Measurements from ENCODE around the gene LSM7.

DNA sequence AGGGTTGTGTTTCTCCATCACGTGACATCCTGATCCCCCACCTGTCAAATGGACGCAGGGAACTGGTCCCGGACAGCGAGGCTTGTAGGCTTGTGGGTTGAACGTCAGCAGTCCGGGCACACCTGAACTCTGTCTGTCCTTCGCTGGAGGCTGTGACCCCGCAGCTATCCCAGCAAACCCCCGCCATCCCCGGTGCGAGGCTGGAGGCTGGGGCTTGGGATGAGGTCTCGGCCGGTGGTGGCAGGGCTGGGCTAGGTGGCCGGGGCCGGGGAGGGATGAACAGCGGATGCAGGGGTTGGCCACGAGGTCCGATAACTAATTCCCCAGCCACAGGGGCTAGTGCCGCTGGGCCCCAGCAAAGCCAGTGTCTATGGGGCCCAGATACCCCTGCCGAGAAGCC is 8.8 kb downstream of the LSM7 start:
- TF ChIP-seq POLR2A (IDR thresholded peaks at IDR 0.05) (no peak), POLR2AphosphoS5 (IDR thresholded peaks at IDR 0.05) (no peak)
- TF ChIP-seq, protein P1, sequence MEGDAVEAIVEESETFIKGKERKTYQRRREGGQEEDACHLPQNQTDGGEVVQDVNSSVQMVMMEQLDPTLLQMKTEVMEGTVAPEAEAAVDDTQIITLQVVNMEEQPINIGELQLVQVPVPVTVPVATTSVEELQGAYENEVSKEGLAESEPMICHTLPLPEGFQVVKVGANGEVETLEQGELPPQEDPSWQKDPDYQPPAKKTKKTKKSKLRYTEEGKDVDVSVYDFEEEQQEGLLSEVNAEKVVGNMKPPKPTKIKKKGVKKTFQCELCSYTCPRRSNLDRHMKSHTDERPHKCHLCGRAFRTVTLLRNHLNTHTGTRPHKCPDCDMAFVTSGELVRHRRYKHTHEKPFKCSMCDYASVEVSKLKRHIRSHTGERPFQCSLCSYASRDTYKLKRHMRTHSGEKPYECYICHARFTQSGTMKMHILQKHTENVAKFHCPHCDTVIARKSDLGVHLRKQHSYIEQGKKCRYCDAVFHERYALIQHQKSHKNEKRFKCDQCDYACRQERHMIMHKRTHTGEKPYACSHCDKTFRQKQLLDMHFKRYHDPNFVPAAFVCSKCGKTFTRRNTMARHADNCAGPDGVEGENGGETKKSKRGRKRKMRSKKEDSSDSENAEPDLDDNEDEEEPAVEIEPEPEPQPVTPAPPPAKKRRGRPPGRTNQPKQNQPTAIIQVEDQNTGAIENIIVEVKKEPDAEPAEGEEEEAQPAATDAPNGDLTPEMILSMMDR (IDR thresholded peaks at IDR 0.05): no peak

Data from breast epithelium (tissue), 3 donors.